HepG2 (cell line): ENCODE results near the gene DOK1. TPM values are rescaled to one million over a fixed set of nuclear protein-coding genes. Genes with fewer than 3 reads are reported as not detected.

Experiments
- CCDC6 ChIP-seq: sonication (generic); formaldehyde crosslinking; IDR thresholded peaks from 2 replicates; pipeline ENCODE4 v1.8.1; 2022; ENCODE audit warnings: mild to moderate bottlenecking, missing genetic modification reagents, moderate library complexity
- FOXK2 ChIP-seq: fragments of 450-650 bp; IDR thresholded peaks from 2 replicates; pipeline ENCODE4 v1.6.1; 2016
- HNRNPK ChIP-seq: fragments of 200-400 bp; formaldehyde crosslinking; IDR thresholded peaks from 2 replicates; pipeline ENCODE4 v1.6.1; 2018; ENCODE audit warnings: low read length, low read depth, moderate library complexity, mild to moderate bottlenecking; ENCODE audit not compliant: poor library complexity, severe bottlenecking
- HNRNPLL ChIP-seq: fragments of 200-400 bp; formaldehyde crosslinking; IDR thresholded peaks from 2 replicates; pipeline ENCODE4 v1.6.1; 2017; ENCODE audit warnings: mild to moderate bottlenecking, low read depth, low read length; ENCODE audit not compliant: poor library complexity, severe bottlenecking
- KDM4B ChIP-seq: sonication (generic); formaldehyde crosslinking; IDR thresholded peaks from 2 replicates; pipeline ENCODE4 v1.4.0; 2020; ENCODE audit warnings: missing genetic modification reagents
- LCORL ChIP-seq, 2 experiments: fragments of 450-650 bp in 1 of 2; sonication (generic) in 1 of 2; formaldehyde crosslinking in 1 of 2; IDR thresholded peaks; 2 replicates each; pipeline versions ENCODE4 v1.5.0 to v1.6.1; 2017 to 2020; ENCODE audit warnings: antibody characterized with exemption in 1 of 2, missing genetic modification reagents in 1 of 2
- MAZ ChIP-seq, 2 experiments: sonication (generic) in 1 of 2; formaldehyde crosslinking in 1 of 2; IDR thresholded peaks; 2 replicates each; pipeline versions ENCODE4 v1.5.0 to v1.6.1; 2012 to 2020; ENCODE audit warnings: low read depth in 2 of 2, mild to moderate bottlenecking in 2 of 2, borderline replicate concordance in 1 of 2, improper control_type of control experiment in 1 of 2, low read length in 1 of 2, missing genetic modification reagents in 1 of 2, moderate library complexity in 1 of 2
- PCBP1 ChIP-seq: fragments of 200-400 bp; formaldehyde crosslinking; IDR thresholded peaks from 2 replicates; pipeline ENCODE4 v1.6.1; 2017; ENCODE audit warnings: mild to moderate bottlenecking, low read depth, low read length, borderline replicate concordance
- SAFB2 ChIP-seq: sonication (generic); formaldehyde crosslinking; IDR thresholded peaks from 2 replicates; pipeline ENCODE4 v1.5.1; 2020; ENCODE audit warnings: missing genetic modification reagents, low read depth, mild to moderate bottlenecking, borderline replicate concordance
- TFDP1 ChIP-seq: IDR thresholded peaks from 2 replicates; pipeline ENCODE4 v1.6.1; 2016; ENCODE audit warnings: missing compliant biosample characterization, missing genetic modification reagents, borderline replicate concordance
- ZBTB33 ChIP-seq: sonication (generic); formaldehyde crosslinking; IDR thresholded peaks from 2 replicates; pipeline ENCODE4 v1.4.0; 2020; ENCODE audit warnings: missing genetic modification reagents
- ZBTB38 ChIP-seq: sonication (generic); formaldehyde crosslinking; IDR thresholded peaks from 2 replicates; pipeline ENCODE4 v1.5.1; 2020; ENCODE audit warnings: mild to moderate bottlenecking, missing genetic modification reagents
- ZBTB8A ChIP-seq: sonication (generic); formaldehyde crosslinking; IDR thresholded peaks from 2 replicates; pipeline ENCODE4 v1.4.0; 2020; ENCODE audit warnings: mild to moderate bottlenecking, low read depth, missing genetic modification reagents, borderline replicate concordance
- ZNF225 ChIP-seq: sonication (generic); formaldehyde crosslinking; IDR thresholded peaks from 2 replicates; pipeline ENCODE4 v1.4.0; 2020; ENCODE audit warnings: mild to moderate bottlenecking, missing genetic modification reagents
- ZNF274 ChIP-seq: sonication (generic); formaldehyde crosslinking; IDR thresholded peaks from 2 replicates; pipeline ENCODE4 v1.5.1; 2020; ENCODE audit warnings: mild to moderate bottlenecking, missing genetic modification reagents
- ZNF607 ChIP-seq: sonication (generic); formaldehyde crosslinking; IDR thresholded peaks from 2 replicates; pipeline ENCODE4 v1.5.1; 2020; ENCODE audit warnings: missing genetic modification reagents, mild to moderate bottlenecking, borderline replicate concordance
- ZNF687 ChIP-seq: sonication (generic); formaldehyde crosslinking; IDR thresholded peaks from 2 replicates; pipeline ENCODE4 v1.5.1; 2020; ENCODE audit warnings: mild to moderate bottlenecking, missing genetic modification reagents, moderate library complexity
- polyA plus RNA-seq, 8 experiments: library from polyadenylated mRNA; depleted of rRNA in 3 of 8; stranded (reverse) in 7 of 8; unstranded in 1 of 8; fragments of >200 nt; fragmentation: Illumina TruSeq in 4 of 8; extraction: Trizol in 4 of 8; gene quantifications; 2 replicates each; pipeline versions ENCODE4 v1.2.1 to v1.2.3, GENCODE V29; 2011 to 2016; ENCODE audit warnings: low read depth in 4 of 8, missing spikeins in 1 of 8, mixed read lengths in 1 of 8; ENCODE audit not compliant: insufficient read depth in 1 of 8
- total RNA-seq, 5 experiments: library from RNA; depleted of rRNA; stranded (reverse); fragments of >200 nt; fragmentation: Illumina TruSeq; extraction: Trizol; gene quantifications; 2 replicates each; pipeline ENCODE4 v1.2.3, GENCODE V29; 2016; ENCODE audit warnings: low read depth in 1 of 5
- TF ChIP-seq, protein P1 (sequence below): IDR thresholded peaks from 2 replicates; pipeline ENCODE4 v1.6.1; 2016

DOK1 gene
- total and polyA plus RNA-seq, 2 of the 13 experiments (the other 11 are each of a cell fraction or from before 2014, with no cell fraction given) = 0.53 to 0.74 TPM

GRCh38 chr2:74513605-74514367, 40.7 kb upstream of the DOK1 start (continued):
- no peak for TF ChIP-seq ZNF274 (CRISPR knock-in tag)
- peak; percentile 1 for TF ChIP-seq HNRNPLL
- TF ChIP-seq ZBTB38 (CRISPR knock-in tag) = peak; percentile 82
- TF ChIP-seq CCDC6 = peak; percentile 48; the same call in 1 of the 2 replicates
- TF ChIP-seq PCBP1 = 0 out of 2 replicates have a peak, but pooled peaks have one; percentile 32
- TF ChIP-seq ZBTB8A (CRISPR knock-in tag) = no peak
- 0 out of 2 replicates have a peak, but pooled peaks have one; percentile 36 for TF ChIP-seq SAFB2 (CRISPR knock-in tag)
- 0 out of 2 replicates have a peak, but pooled peaks have one; percentile 8 for TF ChIP-seq TFDP1
- TF ChIP-seq FOXK2 = no peak
- TF ChIP-seq ZNF687 (CRISPR knock-in tag) = peak; percentile 54
- TF ChIP-seq ZNF607 (CRISPR knock-in tag) = 0 out of 2 replicates have a peak, but pooled peaks have one; percentile 7
- no peak for TF ChIP-seq MAZ (IDR thresholded peaks at IDR 0.05; ENCODE audit: borderline replicate concordance, low read depth, low read length)
- 0 out of 2 replicates have a peak, but pooled peaks have one; percentile 2 for TF ChIP-seq MAZ (CRISPR knock-in tag; IDR thresholded peaks at IDR 0.05; ENCODE audit: low read depth)
- TF ChIP-seq LCORL (IDR thresholded peaks at IDR 0.05) = no peak
- TF ChIP-seq LCORL (CRISPR knock-in tag; IDR thresholded peaks at IDR 0.05) = 0 out of 2 replicates have a peak, but pooled peaks have one; percentile 5
- peak; percentile 6; the same call in 1 of the 2 replicates for TF ChIP-seq ZBTB33 (CRISPR knock-in tag)
- TF ChIP-seq HNRNPK = peak; percentile 82
- TF ChIP-seq, protein P1, sequence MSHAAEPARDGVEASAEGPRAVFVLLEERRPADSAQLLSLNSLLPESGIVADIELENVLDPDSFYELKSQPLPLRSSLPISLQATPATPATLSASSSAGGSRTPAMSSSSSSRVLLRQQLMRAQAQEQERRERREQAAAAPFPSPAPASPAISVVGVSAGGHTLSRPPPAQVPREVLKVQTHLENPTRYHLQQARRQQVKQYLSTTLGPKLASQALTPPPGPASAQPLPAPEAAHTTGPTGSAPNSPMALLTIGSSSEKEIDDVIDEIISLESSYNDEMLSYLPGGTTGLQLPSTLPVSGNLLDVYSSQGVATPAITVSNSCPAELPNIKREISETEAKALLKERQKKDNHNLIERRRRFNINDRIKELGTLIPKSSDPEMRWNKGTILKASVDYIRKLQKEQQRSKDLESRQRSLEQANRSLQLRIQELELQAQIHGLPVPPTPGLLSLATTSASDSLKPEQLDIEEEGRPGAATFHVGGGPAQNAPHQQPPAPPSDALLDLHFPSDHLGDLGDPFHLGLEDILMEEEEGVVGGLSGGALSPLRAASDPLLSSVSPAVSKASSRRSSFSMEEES = 0 out of 2 replicates have a peak, but pooled peaks have one; percentile 12
- 0 out of 2 replicates have a peak, but pooled peaks have one; percentile 10 for TF ChIP-seq ZNF225 (CRISPR knock-in tag)
- TF ChIP-seq KDM4B = 0 out of 2 replicates have a peak, but pooled peaks have one; percentile 0
